ENCODE results near the gene KCNK4.

DNA sequence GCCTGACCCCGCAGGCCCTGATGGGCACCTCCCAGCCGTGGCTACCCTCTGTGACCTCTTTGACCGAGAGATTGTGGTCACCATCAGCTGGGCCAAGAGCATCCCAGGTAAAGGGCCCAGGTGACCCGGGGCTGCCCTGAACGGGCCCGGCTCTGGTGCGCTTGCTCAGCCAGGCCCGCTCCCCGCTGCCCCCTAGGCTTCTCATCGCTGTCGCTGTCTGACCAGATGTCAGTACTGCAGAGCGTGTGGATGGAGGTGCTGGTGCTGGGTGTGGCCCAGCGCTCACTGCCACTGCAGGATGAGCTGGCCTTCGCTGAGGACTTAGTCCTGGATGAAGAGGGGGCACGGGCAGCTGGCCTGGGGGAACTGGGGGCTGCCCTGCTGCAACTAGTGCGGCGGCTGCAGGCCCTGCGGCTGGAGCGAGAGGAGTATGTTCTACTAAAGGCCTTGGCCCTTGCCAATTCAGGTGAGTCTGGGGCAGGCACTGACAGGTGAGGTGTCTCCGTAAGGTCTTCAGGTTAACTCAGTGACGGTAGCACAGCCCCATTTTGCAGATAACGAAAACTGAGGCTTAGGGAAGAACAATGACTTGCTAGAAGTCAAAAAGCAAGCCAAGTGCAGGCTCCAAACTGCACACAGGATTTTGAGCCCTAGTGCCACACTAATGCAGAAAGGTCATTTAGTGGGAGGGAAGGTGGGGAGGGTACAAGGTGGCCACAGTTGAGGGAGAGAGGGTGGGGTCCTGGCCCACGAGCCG is 23.9 kb downstream of the KCNK4 start:
- TF ChIP-seq, protein P1, sequence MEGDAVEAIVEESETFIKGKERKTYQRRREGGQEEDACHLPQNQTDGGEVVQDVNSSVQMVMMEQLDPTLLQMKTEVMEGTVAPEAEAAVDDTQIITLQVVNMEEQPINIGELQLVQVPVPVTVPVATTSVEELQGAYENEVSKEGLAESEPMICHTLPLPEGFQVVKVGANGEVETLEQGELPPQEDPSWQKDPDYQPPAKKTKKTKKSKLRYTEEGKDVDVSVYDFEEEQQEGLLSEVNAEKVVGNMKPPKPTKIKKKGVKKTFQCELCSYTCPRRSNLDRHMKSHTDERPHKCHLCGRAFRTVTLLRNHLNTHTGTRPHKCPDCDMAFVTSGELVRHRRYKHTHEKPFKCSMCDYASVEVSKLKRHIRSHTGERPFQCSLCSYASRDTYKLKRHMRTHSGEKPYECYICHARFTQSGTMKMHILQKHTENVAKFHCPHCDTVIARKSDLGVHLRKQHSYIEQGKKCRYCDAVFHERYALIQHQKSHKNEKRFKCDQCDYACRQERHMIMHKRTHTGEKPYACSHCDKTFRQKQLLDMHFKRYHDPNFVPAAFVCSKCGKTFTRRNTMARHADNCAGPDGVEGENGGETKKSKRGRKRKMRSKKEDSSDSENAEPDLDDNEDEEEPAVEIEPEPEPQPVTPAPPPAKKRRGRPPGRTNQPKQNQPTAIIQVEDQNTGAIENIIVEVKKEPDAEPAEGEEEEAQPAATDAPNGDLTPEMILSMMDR (IDR thresholded peaks at IDR 0.05) = no peak
- TF ChIP-seq POLR2A (IDR thresholded peaks at IDR 0.05) = no peak
